ENCODE results near the gene PPP1R2B. TPM values are rescaled to one million over a fixed set of nuclear protein-coding genes. Genes with fewer than 3 reads are reported as not detected.
A peak's percentile ranks its signal among the peaks of the same experiment; 100 is the strongest.

Gene PPP1R2B
- total RNA-seq (10 to 100 TPM in 1 of 2 donors, 1 to 10 TPM in 1; 7.4 to 12.1 TPM), polyA plus RNA-seq (ENCODE audit: insufficient read depth, low read depth, low replicate concordance) (43.6 TPM)
- long read RNA-seq, donor 1, result 0 reads
- long read RNA-seq, donor 2, partial matches to known transcripts, result 0 of 1 reads
- long read RNA-seq, donor 2, other reads (novel, unspliced or antisense), result 0 of 1 reads

DNA sequence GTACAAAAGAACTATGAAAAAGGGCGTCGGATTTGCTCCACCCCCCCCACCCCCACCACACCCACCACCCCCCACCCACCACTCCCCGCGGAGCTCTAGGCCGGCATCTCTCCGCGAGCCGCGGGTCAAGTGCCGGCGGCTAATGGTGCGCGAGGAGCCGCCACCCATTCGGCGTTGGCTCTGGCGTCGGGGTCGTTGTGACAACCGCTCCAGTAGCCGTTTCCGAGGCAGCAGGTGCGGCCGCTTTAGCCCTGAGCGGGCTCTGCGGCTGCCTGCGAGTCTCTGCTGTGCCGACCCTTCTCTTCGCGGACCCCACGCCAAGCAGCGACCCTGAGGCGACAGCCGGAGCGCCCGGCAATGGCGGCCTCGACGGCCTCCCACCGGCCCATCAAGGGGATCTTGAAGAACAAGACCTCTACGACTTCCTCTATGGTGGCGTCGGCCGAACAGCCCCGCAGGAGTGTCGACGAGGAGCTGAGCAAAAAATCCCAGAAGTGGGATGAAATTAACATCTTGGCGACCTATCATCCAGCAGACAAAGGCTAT lies at the start of gene PPP1R2B:
PPP1R2B (plus strand) TSS at position 90 of the 546 bp plus-strand sequence; CDS start at position 358, 268 bp downstream.
- intact Hi-C loops (cut with DNase I; ENCODE audit: low total_unique reads), result no loop called here
- DNase-seq, result peak; percentile 17
- no peaks in the 10 kb centered on the region for H3K27me3 ChIP-seq
- H3K27ac ChIP-seq, result peak within 1 kb of the TSS in 1 of 2 donors; percentile 29
- TF ChIP-seq, protein P1, sequence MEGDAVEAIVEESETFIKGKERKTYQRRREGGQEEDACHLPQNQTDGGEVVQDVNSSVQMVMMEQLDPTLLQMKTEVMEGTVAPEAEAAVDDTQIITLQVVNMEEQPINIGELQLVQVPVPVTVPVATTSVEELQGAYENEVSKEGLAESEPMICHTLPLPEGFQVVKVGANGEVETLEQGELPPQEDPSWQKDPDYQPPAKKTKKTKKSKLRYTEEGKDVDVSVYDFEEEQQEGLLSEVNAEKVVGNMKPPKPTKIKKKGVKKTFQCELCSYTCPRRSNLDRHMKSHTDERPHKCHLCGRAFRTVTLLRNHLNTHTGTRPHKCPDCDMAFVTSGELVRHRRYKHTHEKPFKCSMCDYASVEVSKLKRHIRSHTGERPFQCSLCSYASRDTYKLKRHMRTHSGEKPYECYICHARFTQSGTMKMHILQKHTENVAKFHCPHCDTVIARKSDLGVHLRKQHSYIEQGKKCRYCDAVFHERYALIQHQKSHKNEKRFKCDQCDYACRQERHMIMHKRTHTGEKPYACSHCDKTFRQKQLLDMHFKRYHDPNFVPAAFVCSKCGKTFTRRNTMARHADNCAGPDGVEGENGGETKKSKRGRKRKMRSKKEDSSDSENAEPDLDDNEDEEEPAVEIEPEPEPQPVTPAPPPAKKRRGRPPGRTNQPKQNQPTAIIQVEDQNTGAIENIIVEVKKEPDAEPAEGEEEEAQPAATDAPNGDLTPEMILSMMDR (IDR thresholded peaks at IDR 0.05), result no peak
- TF ChIP-seq POLR2A (IDR thresholded peaks at IDR 0.05), result no peak
- no peaks in the 10 kb centered on the region for H3K9me3 ChIP-seq
- H3K36me3 ChIP-seq (ENCODE audit: low read depth, missing control alignments), result no peaks in the 10 kb centered on the region
- peak within 1 kb of the TSS; percentile 32 to 54 for H3K4me3 ChIP-seq
- no peaks in the 10 kb centered on the region for H3K4me1 ChIP-seq
- WGBS, 2 donors, result 58 to 64% methylated on average over 16 to 48 of the region's 48 CpGs

DNA sequence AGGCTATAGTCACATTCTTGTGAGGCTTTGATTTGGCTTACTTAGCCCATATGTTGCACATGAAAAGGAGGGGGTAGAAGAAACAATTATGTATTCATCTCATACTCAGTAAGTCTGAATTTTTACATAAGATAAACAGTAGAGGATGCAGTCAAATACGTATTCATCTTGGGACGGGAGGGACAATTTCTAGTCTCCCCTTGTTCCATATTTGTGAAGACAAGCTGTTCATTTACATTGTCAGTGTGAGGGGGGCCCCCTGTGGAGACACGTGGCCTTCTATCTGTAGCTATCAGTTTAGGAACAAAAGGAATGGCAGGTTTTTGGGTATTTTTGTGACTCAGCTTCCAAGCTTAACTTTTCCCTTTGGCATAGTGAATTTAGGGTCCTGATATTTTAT lies 49.2 kb upstream of the PPP1R2B start:
- no peaks in the 10 kb centered on the region for H3K9me3 ChIP-seq
- no peak overlapping the region for H3K4me3 ChIP-seq
- no peaks in the 10 kb centered on the region for H3K36me3 ChIP-seq (ENCODE audit: low read depth, missing control alignments)
- DNase-seq, result no peak
- TF ChIP-seq, protein P1 (IDR thresholded peaks at IDR 0.05), result no peak
- no peak for TF ChIP-seq POLR2A (IDR thresholded peaks at IDR 0.05)
- H3K27me3 ChIP-seq, result no peaks in the 10 kb centered on the region
- H3K27ac ChIP-seq, result no peak overlapping the region
- WGBS, 2 donors, result 79 to 80% methylated on average over 3 of the region's 3 CpGs
- intact Hi-C loops (cut with DNase I; ENCODE audit: low total_unique reads), result no loop called here
- H3K4me1 ChIP-seq, result no peaks in the 10 kb centered on the region

DNA sequence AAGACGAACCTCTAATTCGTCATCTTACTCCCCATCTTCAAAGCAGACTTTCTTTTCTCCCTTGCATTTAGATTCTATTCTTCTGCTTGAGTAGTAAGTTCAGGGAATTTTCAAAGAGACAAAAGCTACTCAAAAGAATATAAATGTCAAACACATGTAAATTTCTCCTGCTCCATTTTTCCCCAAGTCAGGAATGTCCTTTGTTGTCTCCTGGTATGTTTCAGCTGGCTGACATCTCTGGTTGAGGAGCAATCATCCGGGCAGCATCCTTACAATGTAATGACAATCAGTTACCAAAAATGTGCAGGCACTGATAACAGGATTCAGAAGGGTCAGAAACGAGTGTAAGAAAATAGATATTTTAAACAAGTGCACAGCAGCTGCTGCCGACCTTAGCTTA lies 47.6 kb upstream of the PPP1R2B start:
- Histone ChIP-seq H3K4me3 (no peak overlapping the region), H3K4me1 (no peaks in the 10 kb centered on the region), H3K9me3 (no peaks in the 10 kb centered on the region), H3K27me3 (no peaks in the 10 kb centered on the region), H3K36me3 (ENCODE audit: low read depth, missing control alignments) (no peaks in the 10 kb centered on the region), H3K27ac (no peak overlapping the region)
- WGBS, 2 donors, result 81 to 82% methylated on average over 5 of the region's 5 CpGs
- no peak for DNase-seq
- no peak for TF ChIP-seq POLR2A (IDR thresholded peaks at IDR 0.05)
- intact Hi-C loops (cut with DNase I; ENCODE audit: low total_unique reads), result no loop called here

DNA sequence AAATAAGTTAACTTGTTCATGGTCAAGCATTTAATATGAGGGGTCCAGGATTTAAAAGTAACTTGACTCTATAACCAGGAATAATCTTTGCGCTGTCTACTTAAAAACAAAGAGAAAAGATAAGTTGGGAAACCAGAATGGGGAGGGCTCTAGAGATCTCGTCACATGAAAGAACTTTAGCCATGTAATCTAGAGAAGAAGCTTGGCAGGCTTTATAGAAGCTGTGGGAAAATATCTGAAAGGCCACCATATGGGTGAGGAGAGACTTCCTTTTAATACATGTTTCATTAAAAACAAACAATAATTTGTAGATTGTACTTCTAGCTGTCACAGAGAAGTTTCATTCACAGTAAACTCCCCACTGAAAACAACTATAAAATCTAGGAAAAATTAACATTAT lies 46.7 kb upstream of the PPP1R2B start:
- 60 to 63% methylated on average over 2 of the region's 2 CpGs for WGBS, 2 donors
- no peak overlapping the region for H3K27ac ChIP-seq
- no peaks in the 10 kb centered on the region for H3K9me3 ChIP-seq
- intact Hi-C loops (cut with DNase I; ENCODE audit: low total_unique reads), result no loop called here
- H3K4me1 ChIP-seq, result no peaks in the 10 kb centered on the region
- no peak overlapping the region for H3K4me3 ChIP-seq
- H3K36me3 ChIP-seq (ENCODE audit: low read depth, missing control alignments), result no peaks in the 10 kb centered on the region
- TF ChIP-seq, protein P1 (IDR thresholded peaks at IDR 0.05), result no peak
- TF ChIP-seq POLR2A (IDR thresholded peaks at IDR 0.05), result no peak
- H3K27me3 ChIP-seq, result no peaks in the 10 kb centered on the region
- no peak for DNase-seq

DNA sequence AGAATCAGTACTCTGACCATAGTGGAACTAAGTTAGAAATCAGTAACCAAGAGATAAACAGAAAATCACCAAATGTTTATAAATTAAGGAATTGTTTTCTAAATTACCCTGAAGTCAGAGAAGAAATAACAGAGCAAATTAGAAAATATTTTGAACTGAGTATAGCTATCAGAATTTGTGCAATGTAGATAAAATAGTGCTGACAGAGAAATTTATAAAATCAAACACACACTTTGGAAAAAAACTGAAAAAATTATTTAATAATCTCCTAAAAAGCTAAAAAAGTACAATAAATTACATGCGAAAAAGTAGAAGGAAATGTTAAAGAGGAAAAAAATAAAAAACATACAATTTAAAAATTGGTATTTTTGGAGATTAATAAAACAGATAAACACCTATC lies 37.1 kb upstream of the PPP1R2B start:
- Histone ChIP-seq H3K36me3 (ENCODE audit: low read depth, missing control alignments) (no peaks in the 10 kb centered on the region), H3K27ac (no peak overlapping the region), H3K4me3 (no peak overlapping the region), H3K4me1 (no peaks in the 10 kb centered on the region), H3K9me3 (no peaks in the 10 kb centered on the region), H3K27me3 (no peaks in the 10 kb centered on the region)
- intact Hi-C loops (cut with DNase I; ENCODE audit: low total_unique reads), result no loop called here
- DNase-seq, result no peak
- no peak for TF ChIP-seq POLR2A (IDR thresholded peaks at IDR 0.05)
- TF ChIP-seq, protein P1 (IDR thresholded peaks at IDR 0.05), result no peak
- WGBS, 2 donors, result 90 to 94% methylated on average over 1 of the region's 1 CpG
